Right cardiac atrium (tissue), 5 donors: Measurements from ENCODE around the gene SCNN1B. TPM values are rescaled to one million over a fixed set of nuclear protein-coding genes. Genes with fewer than 3 reads are reported as not detected.

Source experiments
- ATAC-seq, 2 donors: fragments of 200-7000 bp; cut with Tn5 transposase; one replicate each; pipeline versions ENCODE4 v1.8.0 to v1.9.1; 2020; ENCODE audit warnings: moderate library complexity in 2 of 2, mild to moderate bottlenecking in 1 of 2
- DNase-seq, 3 donors: peaks; one replicate each; pipeline ENCODE4 v3.0.0-alpha.2; 2020
- H3K27ac ChIP-seq: one replicate; pipeline ENCODE4 v1.5.1; 2013; ENCODE audit warnings: mild to moderate bottlenecking, low read length, control low read depth, moderate library complexity
- H3K27me3 ChIP-seq: one replicate; pipeline ENCODE4 v1.6.1; 2013; ENCODE audit not compliant: control insufficient read depth, insufficient read depth
- H3K4me1 ChIP-seq: one replicate; pipeline ENCODE4 v1.6.1; 2013; ENCODE audit warnings: low read length; ENCODE audit not compliant: control insufficient read depth, insufficient read depth
- H3K4me3 ChIP-seq: one replicate; pipeline ENCODE4 v1.5.1; 2013; ENCODE audit warnings: low read length, control low read depth
- H3K9me3 ChIP-seq: one replicate; pipeline ENCODE4 v1.6.1; 2013; ENCODE audit warnings: low read length; ENCODE audit not compliant: control insufficient read depth
- whole genome bisulfite sequencing: extraction: QIAGEN DNeasy Blood & Tissue Kit; methylation state at CpG from one replicate; pipeline ENCODE4 v1.1.7; 2013; 5-methylcytosine and 5-hydroxymethylcytosine counted together
- intact Hi-C, 4 donors: fragments of 100-400 bp; cut with DNase I; formaldehyde crosslinking; loops; one replicate each; pipeline versions ENCODE4 v1.11.0 to v1.14.0; 2022 to 2023
- polyA plus RNA-seq: library from polyadenylated mRNA; stranded (reverse); fragments of 200-250 nt; gene quantifications from one replicate; pipeline ENCODE4 v1.2.3, GENCODE V29; 2013
- total RNA-seq, 4 donors: library from RNA; stranded (reverse); fragmentation: NEBNext Ultra II Directional; extraction: Animal tissue kit (Norgen Biotek cat#: 25700); gene quantifications; one replicate each; pipeline ENCODE4 v1.2.1, GENCODE V29; 2021
- donor health status: healthy with polysubstance abuse.
- donor health status: DM: no; HTN: yes; CAD: no.
- donor health status: DM: no; HTN: no; CAD: no.
- donor health status: DM: no; HTN: yes; CAD: no; lungs with severe emphysema.
- donor health status: DM: yes; HTN: yes; CAD: no.

The SCNN1B gene
- total and polyA plus RNA-seq, 5 donors: 0.09 to 0.17 (median 0.13) TPM; not detected in 1

- no peak overlapping the region for H3K27ac ChIP-seq
- WGBS: 84% methylated on average over 6 of the region's 6 CpGs
- no peak for ATAC-seq
- no peak for DNase-seq
- no peaks in the 10 kb centered on the region for H3K27me3 ChIP-seq
- intact Hi-C loops: no loop called here
- no peak overlapping the region for H3K4me3 ChIP-seq
- H3K4me1 ChIP-seq: no peaks in the 10 kb centered on the region
- H3K9me3 ChIP-seq: no peaks in the 10 kb centered on the region
These were observed 32.7 kb upstream of the SCNN1B start for GRCh38 chr16:23269248-23269953.

- ATAC-seq (no peak), DNase-seq (no peak)
- Histone ChIP-seq H3K4me1 (no peaks in the 10 kb centered on the region), H3K27me3 (peaks cover 2% of the 10 kb centered on the region), H3K9me3 (peaks cover 3% of the 10 kb centered on the region), H3K27ac (no peak overlapping the region), H3K4me3 (no peak overlapping the region)
- 95% methylated on average over 3 of the region's 3 CpGs for WGBS
- intact Hi-C loops: no loop called here
These were observed 31.4 kb upstream of the SCNN1B start for GRCh38 chr16:23270654-23271053.

- Histone ChIP-seq H3K9me3 (peaks cover 3% of the 10 kb centered on the region), H3K4me3 (no peak overlapping the region), H3K27me3 (peaks cover 2% of the 10 kb centered on the region), H3K27ac (no peak overlapping the region), H3K4me1 (no peaks in the 10 kb centered on the region)
- ATAC-seq: no peak
- intact Hi-C loops: no loop called here
- 36% methylated on average over 2 of the region's 2 CpGs for WGBS
- DNase-seq: no peak
These were observed 27.1 kb upstream of the SCNN1B start for GRCh38 chr16:23274968-23275367.

DNA sequence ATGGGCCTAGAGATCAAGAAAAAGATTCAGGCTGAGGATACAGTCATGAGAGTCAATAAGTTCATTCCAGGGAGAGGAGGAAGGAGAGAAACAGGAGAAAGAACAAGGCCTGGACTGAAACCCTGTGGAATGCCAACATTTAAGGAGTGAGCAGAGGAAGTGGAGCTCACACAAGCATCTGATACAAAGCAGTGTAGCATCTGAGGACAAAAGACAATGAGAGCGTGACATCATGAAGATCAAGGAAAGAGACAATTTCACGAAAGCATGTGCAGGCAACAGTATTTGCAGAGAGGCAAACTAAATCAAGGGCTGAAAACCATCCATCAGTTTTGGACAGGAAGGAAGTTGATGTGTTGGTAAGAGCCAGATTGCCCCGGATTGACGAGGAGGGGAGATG lies 25.3 kb upstream of the SCNN1B start:
- ATAC-seq: no peak
- intact Hi-C loops: no loop called here
- 49% methylated on average over 4 of the region's 4 CpGs for WGBS
- peaks cover 3% of the 10 kb centered on the region for H3K9me3 ChIP-seq
- no peak overlapping the region for H3K4me3 ChIP-seq
- no peak overlapping the region for H3K27ac ChIP-seq
- H3K4me1 ChIP-seq: no peaks in the 10 kb centered on the region
- no peak for DNase-seq
- H3K27me3 ChIP-seq: peaks cover 2% of the 10 kb centered on the region

DNA sequence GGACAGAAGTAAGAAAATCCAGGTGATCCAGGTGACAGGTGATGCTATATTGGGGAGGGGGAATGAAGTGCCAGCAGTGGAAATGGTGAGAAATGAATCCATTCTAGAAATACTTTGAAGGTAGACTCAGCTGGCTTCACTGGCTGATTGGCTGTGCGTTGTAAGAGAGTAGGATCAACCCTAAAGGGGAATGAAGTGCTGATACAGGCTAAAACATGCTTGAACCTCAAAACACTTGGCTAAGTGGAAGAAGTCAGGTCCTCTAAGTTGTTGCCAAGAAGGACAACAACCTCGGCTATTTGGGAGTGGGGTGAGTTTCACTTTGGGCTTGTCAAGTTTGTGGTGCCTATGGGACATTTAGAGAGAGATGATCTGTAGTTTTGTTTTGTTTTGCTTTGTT lies 24.1 kb upstream of the SCNN1B start:
- no peak overlapping the region for H3K27ac ChIP-seq
- H3K4me3 ChIP-seq: no peak overlapping the region
- ATAC-seq (no peak), DNase-seq (no peak)
- H3K27me3 ChIP-seq: peaks cover 2% of the 10 kb centered on the region
- peaks cover 3% of the 10 kb centered on the region for H3K9me3 ChIP-seq
- WGBS: 62% methylated on average over 2 of the region's 2 CpGs
- H3K4me1 ChIP-seq: no peaks in the 10 kb centered on the region
- intact Hi-C loops: no loop called here

DNA sequence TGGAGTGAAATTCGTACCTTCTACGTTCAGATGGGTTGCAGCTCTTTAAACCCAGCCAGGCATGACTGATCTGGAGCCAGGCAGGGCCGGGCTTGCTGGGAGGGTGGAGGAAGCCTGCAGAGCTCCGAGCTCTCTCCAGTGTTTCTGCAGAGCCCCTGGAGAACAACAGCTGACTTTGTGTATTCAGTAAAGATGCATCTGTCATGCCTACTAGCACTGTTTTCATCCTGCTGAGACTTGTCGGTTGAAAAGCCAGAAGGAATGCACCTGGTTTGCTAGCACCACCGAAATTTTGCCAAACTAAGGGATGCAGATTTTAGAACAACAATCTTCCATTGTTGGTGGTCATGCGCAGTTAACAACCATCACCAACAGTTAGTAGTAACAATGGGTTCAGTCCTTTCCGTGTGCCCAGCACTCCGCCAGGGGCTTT lies 22.4 kb upstream of the SCNN1B start:
- WGBS: 26% methylated on average over 9 of the region's 9 CpGs
- peaks cover 3% of the 10 kb centered on the region for H3K9me3 ChIP-seq
- H3K4me3 ChIP-seq: no peak overlapping the region
- ATAC-seq (no peak), DNase-seq (no peak)
- intact Hi-C loops: no loop called here
- no peak overlapping the region for H3K27ac ChIP-seq
- peaks cover 2% of the 10 kb centered on the region for H3K27me3 ChIP-seq
- H3K4me1 ChIP-seq: no peaks in the 10 kb centered on the region

GRCh38 chr16:23280483-23280967 lies 21.6 kb upstream of the SCNN1B start:
- Histone ChIP-seq H3K4me1 (no peaks in the 10 kb centered on the region), H3K27ac (no peak overlapping the region), H3K27me3 (no peaks in the 10 kb centered on the region), H3K9me3 (no peaks in the 10 kb centered on the region), H3K4me3 (no peak overlapping the region)
- 66% methylated on average over 6 of the region's 6 CpGs for WGBS
- DNase-seq (no peak), ATAC-seq (no peak)
- intact Hi-C loops: no loop called here

DNA sequence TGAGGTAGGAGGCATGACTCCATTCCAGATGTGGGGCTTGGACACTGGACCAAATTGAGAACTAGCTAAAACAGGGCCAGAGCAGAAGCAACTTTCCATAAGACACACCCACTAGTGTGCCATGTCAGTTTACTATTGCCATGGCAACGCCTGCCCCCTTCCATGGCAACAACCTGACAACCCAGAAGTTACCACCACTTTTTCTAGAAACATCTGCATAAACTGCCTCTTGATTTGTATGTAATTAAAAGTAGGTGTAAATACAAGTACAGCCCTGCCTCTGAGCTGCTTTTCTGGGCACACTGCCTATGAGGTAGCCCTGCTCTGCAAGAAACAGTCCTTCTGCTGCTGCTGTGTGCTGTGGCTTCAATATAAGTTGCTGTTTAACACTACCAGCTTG lies 19.5 kb upstream of the SCNN1B start:
- H3K4me3 ChIP-seq: no peak overlapping the region
- ATAC-seq (no peak), DNase-seq (no peak)
- intact Hi-C loops: no loop called here
- no peaks in the 10 kb centered on the region for H3K27me3 ChIP-seq
- 67% methylated on average over 1 of the region's 1 CpG for whole genome bisulfite sequencing
- no peak overlapping the region for H3K27ac ChIP-seq
- H3K4me1 ChIP-seq: no peaks in the 10 kb centered on the region
- H3K9me3 ChIP-seq: no peaks in the 10 kb centered on the region

DNA sequence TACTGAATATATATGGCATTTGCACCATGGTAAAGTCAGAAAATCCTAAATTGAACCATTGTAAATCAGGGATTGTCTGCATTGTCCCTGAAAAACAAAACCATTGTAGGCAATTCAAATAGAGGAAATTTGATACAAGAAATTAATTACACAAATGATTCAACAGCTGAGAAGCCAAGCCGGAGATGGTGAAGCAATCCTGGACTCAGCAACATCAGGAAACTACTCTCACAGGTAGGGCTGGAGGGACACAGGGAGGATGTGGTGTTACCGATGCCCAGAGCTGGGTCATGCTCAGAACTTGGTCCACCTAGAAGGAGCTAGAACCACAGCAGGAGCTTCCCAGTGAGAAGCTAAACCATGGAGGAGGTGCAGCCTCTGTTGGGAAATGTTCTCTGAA lies 18.5 kb upstream of the SCNN1B start:
- no peaks in the 10 kb centered on the region for H3K9me3 ChIP-seq
- intact Hi-C loops: no loop called here
- H3K4me1 ChIP-seq: no peaks in the 10 kb centered on the region
- H3K27ac ChIP-seq: no peak overlapping the region
- DNase-seq: no peak
- H3K4me3 ChIP-seq: no peak overlapping the region
- ATAC-seq: no peak
- no peaks in the 10 kb centered on the region for H3K27me3 ChIP-seq
- WGBS: 84% methylated on average over 2 of the region's 2 CpGs

DNA sequence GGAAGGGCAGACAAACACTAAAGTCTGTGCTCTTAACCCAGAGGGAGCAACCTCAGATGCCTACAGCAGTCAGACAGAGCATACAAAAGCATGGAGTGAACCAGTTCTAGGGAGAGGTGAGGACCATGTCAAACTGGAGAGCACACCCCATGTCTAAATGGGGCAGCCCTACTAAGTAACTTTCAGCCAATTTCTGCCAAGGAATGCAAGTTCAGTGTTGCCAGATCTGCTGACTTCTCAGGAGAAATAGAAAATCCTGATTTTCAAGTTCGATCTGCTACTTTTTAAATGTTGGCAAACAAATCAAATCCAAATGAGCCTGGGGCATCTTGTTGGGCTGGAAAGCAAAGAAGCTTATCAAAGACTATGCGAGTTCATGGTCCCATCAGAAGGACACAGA lies 17.5 kb upstream of the SCNN1B start:
- H3K27ac ChIP-seq: no peak overlapping the region
- no peak for ATAC-seq
- no peaks in the 10 kb centered on the region for H3K9me3 ChIP-seq
- no peak overlapping the region for H3K4me3 ChIP-seq
- DNase-seq: no peak
- intact Hi-C loops: no loop called here
- WGBS: 78% methylated on average over 2 of the region's 2 CpGs
- H3K4me1 ChIP-seq: no peaks in the 10 kb centered on the region
- H3K27me3 ChIP-seq: no peaks in the 10 kb centered on the region

DNA sequence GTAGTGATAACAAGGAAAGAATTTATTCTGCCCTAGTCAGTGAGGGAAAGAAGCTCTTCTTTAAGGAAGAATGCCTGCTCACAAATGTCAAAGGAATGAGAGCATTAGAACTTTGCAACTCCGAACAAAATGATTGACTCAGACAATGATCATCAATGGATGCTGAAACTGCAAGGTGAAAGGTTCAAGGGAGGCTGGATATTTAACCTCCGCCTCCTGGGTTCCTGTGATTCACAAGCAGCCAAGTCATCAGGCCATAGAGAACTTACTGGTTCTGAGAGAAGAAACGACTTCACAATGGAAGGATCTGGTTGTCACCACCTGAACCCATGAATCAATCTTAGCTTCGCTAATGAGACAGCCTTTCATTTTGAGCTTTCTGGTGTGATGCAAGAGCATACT lies 16.0 kb upstream of the SCNN1B start:
- no peak for ATAC-seq
- intact Hi-C loops: no loop called here
- 69% methylated on average over 4 of the region's 4 CpGs for WGBS

DNA sequence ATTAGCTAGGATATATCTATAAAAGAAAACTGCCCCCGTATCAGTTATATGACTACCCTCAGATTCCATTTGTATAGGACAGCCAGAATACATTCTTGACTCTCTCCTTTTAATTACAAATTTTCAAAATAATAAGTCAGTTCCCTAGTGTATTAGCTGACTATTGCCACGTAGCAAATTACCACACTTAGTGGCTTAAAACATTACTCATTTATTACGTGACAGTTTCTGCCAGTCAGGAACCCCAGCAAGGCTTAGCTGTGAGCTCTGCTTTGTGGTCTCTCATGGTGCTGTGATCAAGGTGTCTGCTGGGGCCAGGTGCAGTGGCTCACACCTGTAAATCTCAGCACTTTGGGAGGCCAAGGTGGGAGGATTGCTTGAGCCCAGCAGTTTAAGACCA lies 13.9 kb upstream of the SCNN1B start:
- DNase-seq (no peak), ATAC-seq (no peak)
- Histone ChIP-seq H3K27ac (no peak overlapping the region), H3K9me3 (no peaks in the 10 kb centered on the region), H3K4me1 (no peaks in the 10 kb centered on the region), H3K4me3 (no peak overlapping the region), H3K27me3 (no peaks in the 10 kb centered on the region)
- WGBS: 69% methylated on average over 3 of the region's 3 CpGs
- intact Hi-C loops: no loop called here

More for the DNA sequence above, 16.0 kb upstream of the SCNN1B start:
- no peak for DNase-seq
- Histone ChIP-seq H3K4me3 (no peak overlapping the region), H3K27me3 (no peaks in the 10 kb centered on the region), H3K27ac (no peak overlapping the region), H3K9me3 (no peaks in the 10 kb centered on the region), H3K4me1 (no peaks in the 10 kb centered on the region)
